Measurements from ENCODE around the gene ITGB6.
A peak's percentile ranks its signal among the peaks of the same experiment; 100 is the strongest.

Gene ITGB6

GRCh38 chr2:160087854-160088745 is 112.0 kb downstream of the ITGB6 start:
- DNase-seq = peak; percentile 30

- DNase-seq = no peak
These were observed 114.4 kb downstream of the ITGB6 start for GRCh38 chr2:160085662-160086061.

GRCh38 chr2:160077912-160078810 is 121.9 kb downstream of the ITGB6 start:
- no peak for DNase-seq

- no peak for DNase-seq
These were observed 123.2 kb downstream of the ITGB6 start for GRCh38 chr2:160076914-160077313.

- no peak for DNase-seq
These were observed 123.8 kb downstream of the ITGB6 start for GRCh38 chr2:160076241-160076640.

GRCh38 chr2:160075171-160075570 is 124.9 kb downstream of the ITGB6 start:
- peak; percentile 92 for DNase-seq

GRCh38 chr2:160073284-160073888 is 126.7 kb downstream of the ITGB6 start:
- peak; percentile 25 for DNase-seq

- DNase-seq = no peak
These were observed 131.2 kb downstream of the ITGB6 start for GRCh38 chr2:160068906-160069305.

GRCh38 chr2:160064916-160065315 is 135.2 kb downstream of the ITGB6 start:
- no peak for DNase-seq

- DNase-seq = no peak
These were observed 136.0 kb downstream of the ITGB6 start for GRCh38 chr2:160063879-160064612.

- no peak for DNase-seq
These were observed 136.8 kb downstream of the ITGB6 start for GRCh38 chr2:160063271-160063670.

- peak; percentile 59 for DNase-seq
These were observed 137.6 kb downstream of the ITGB6 start, which contains the start of gene PLA2R1 for GRCh38 chr2:160062292-160063005. TSS of gene PLA2R1 (minus strand) at chr2:160062615. CDS start at chr2:160062403, 212 bp downstream.

- DNase-seq = no peak
These were observed 138.2 kb downstream of the ITGB6 start for GRCh38 chr2:160061944-160062291.

GRCh38 chr2:160061533-160061932 is 138.5 kb downstream of the ITGB6 start:
- no peak for DNase-seq

GRCh38 chr2:160060297-160060696 is 139.8 kb downstream of the ITGB6 start:
- DNase-seq = no peak

GRCh38 chr2:160057356-160057755 is 142.7 kb downstream of the ITGB6 start:
- DNase-seq = no peak

GRCh38 chr2:160055726-160056108 is 144.4 kb downstream of the ITGB6 start:
- no peak for DNase-seq

GRCh38 chr2:160054984-160055725 is 144.9 kb downstream of the ITGB6 start:
- DNase-seq = no peak

GRCh38 chr2:160053946-160054345 is 146.1 kb downstream of the ITGB6 start:
- no peak for DNase-seq

- no peak for DNase-seq
These were observed 147.5 kb downstream of the ITGB6 start for GRCh38 chr2:160052531-160052930.

GRCh38 chr2:160051371-160051800 is 148.7 kb downstream of the ITGB6 start:
- no peak for DNase-seq

Data from fibroblast of skin of back (primary cell).